Adrenal gland (tissue), 5 donors: ENCODE measurements around the gene PPP1R12B.
"Not testable (repeated sequence)": the region's sequence is repeated elsewhere in the genome, so short reads cannot be mapped to it uniquely, and the experiment has no call there.

Source experiments
- CTCF ChIP-seq, 6 experiments: fragments of 450-650 bp in 4 of 6; fragments of 200-600 bp in 2 of 6; sonication (generic) in 1 of 6; IDR thresholded peaks; 1 replicate in 5 of 6; 2 replicates in 1 of 6; pipeline versions ENCODE4 v1.5.1 to v1.8.0; 2016 to 2021; ENCODE audit warnings: antibody characterized with exemption in 6 of 6, mild to moderate bottlenecking in 2 of 6, moderate library complexity in 1 of 6
- POLR2A ChIP-seq, 2 donors: fragments of 450-650 bp; IDR thresholded peaks; one replicate each; pipeline ENCODE4 v1.6.1; 2017; ENCODE audit warnings: antibody characterized with exemption in 2 of 2, mild to moderate bottlenecking in 2 of 2, moderate library complexity in 1 of 2
- donor health status: DM: no; HTN: no; CAD: no.

GRCh38 chr1:202398439-202398838 lies 49.9 kb downstream of the PPP1R12B start:
- TF ChIP-seq CTCF, POLR2A (IDR thresholded peaks at IDR 0.05): not testable (repeated sequence)
